ENCODE measurements around the gene DSCAML1.

GRCh38 chr11:117816151-117816741 is 19.2 kb upstream of the DSCAML1 start:
- TF ChIP-seq EZH2phosphoT487 (IDR thresholded peaks at IDR 0.05; ENCODE audit: insufficient read depth, low read depth) (no peak), EZH2 (IDR thresholded peaks at IDR 0.05; ENCODE audit: insufficient read depth, poor library complexity, severe bottlenecking) (no peak)
